ENCODE data around the gene CCDC106.

The CCDC106 gene

GRCh38 chr19:55693336-55693974 lies 45.4 kb downstream of the CCDC106 start:
- DNase-seq (ENCODE audit: low read depth): no peak
- TF ChIP-seq CTCF (IDR thresholded peaks at IDR 0.05; ENCODE audit: insufficient read depth, low read depth, low read length, missing control alignments): no peak
- no peak overlapping the region for H3K4me3 ChIP-seq (ENCODE audit: low read length)

- TF ChIP-seq CTCF (IDR thresholded peaks at IDR 0.05; ENCODE audit: insufficient read depth, low read depth, low read length, missing control alignments): no peak
- no peak for DNase-seq (ENCODE audit: low read depth)
Measured at GRCh38 chr19:55694241-55694655, 46.2 kb downstream of the CCDC106 start.

GRCh38 chr19:55694656-55695491 lies 46.9 kb downstream of the CCDC106 start:
- DNase-seq (ENCODE audit: low read depth): no peak
- no peak for TF ChIP-seq CTCF (IDR thresholded peaks at IDR 0.05; ENCODE audit: insufficient read depth, low read depth, low read length, missing control alignments)
- no peak overlapping the region for H3K4me3 ChIP-seq (ENCODE audit: low read length)

More at GRCh38 chr19:55694241-55694655, 46.2 kb downstream of the CCDC106 start:
- no peak overlapping the region for H3K4me3 ChIP-seq (ENCODE audit: low read length)

GRCh38 chr19:55695511-55696290 lies 47.7 kb downstream of the CCDC106 start:
- no peak for TF ChIP-seq CTCF (IDR thresholded peaks at IDR 0.05; ENCODE audit: insufficient read depth, low read depth, low read length, missing control alignments)
- no peak overlapping the region for H3K4me3 ChIP-seq (ENCODE audit: low read length)
- no peak for DNase-seq (ENCODE audit: low read depth)

- DNase-seq (ENCODE audit: low read depth): no peak
- TF ChIP-seq CTCF (IDR thresholded peaks at IDR 0.05; ENCODE audit: insufficient read depth, low read depth, low read length, missing control alignments): no peak
- no peak overlapping the region for H3K4me3 ChIP-seq (ENCODE audit: low read length)
Measured at GRCh38 chr19:55696301-55697068, 48.5 kb downstream of the CCDC106 start.

- H3K4me3 ChIP-seq (ENCODE audit: low read length): no peak overlapping the region
- DNase-seq (ENCODE audit: low read depth): no peak
- TF ChIP-seq CTCF (IDR thresholded peaks at IDR 0.05; ENCODE audit: insufficient read depth, low read depth, low read length, missing control alignments): no peak
Measured at GRCh38 chr19:55697069-55697440, 49.0 kb downstream of the CCDC106 start.

Measured in epithelial cell of esophagus (primary cell).